ENCODE results near the gene DPF3.
"Not testable (repeated sequence)": the region's sequence is repeated elsewhere in the genome, so short reads cannot be mapped to it uniquely, and the experiment has no call there.

The DPF3 gene

GRCh38 chr14:72756967-72757366 lies 136.9 kb downstream of the DPF3 start:
- no peak for DNase-seq

DNA sequence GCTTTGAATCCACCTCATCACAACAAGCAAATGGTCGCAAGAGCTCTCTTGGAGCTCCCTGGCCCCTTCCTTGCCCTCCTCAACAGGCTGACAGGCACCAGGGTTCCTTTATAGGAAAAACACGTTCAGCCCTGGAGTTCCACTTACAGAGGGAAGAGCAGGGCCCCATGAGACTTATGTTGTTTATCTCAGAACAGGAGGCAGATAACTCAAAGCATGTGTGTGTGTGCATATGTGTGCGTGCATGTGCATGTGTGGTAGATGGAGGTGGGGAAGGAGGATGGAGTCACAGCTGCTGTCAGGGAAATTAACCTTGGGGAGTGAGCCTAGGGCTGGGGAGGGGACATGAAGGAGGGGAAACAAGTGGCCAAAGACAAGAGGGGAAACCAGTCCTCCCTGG lies 138.1 kb downstream of the DPF3 start:
- no peak for DNase-seq

DNA sequence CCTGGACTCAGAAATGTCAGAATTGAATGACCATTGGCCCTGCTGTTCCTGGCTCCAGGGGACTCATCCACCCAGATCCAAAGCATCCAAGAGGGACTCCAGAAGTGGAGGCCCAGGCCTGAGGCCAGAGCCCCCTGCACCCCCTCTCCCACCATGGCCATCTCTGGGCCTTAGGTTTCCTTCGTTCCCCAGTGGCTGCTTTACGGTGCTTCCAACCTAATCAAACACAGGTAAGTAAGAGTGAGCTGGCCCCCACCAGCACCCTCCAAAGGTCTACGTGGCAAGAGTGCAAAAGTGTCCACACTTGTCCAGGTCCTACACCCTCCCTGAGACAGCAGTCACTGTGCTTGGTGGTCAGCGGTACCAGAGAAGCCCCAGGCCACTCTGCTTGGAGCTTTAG lies 139.0 kb downstream of the DPF3 start:
- no peak for DNase-seq

- no peak for DNase-seq
Measured at GRCh38 chr14:72753879-72754400, 140.0 kb downstream of the DPF3 start.

DNA sequence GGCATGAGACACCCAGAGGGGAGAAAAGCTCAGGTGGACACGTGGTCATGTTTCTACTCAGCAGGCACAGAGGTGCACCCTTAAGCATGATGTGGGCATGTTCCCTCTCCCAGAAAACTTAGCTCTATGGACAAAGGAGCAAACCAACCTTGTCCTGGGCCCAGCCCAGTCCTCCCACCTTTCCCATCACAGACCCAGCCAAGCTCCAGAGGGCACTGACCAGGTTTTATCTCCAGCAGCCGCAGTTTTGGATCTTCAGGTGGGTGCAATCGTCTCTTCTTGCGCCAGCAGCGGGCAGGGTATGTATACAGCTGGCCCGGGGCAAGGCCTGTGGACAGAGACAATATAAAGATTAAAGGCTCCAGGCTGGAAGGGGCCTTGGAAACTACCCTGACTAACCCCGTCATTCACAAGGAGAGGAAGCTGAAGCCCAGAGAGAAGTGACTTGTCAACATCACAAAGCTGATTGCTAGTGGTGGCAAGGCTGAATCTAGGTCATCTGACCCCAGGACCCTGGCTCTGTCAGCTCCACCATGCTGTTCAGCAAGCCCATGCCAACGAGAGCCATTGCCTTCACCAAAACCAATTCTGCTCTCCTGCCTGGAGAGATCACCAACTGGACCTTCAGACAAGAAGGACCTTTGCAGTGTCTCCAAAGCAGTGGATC lies 140.7 kb downstream of the DPF3 start:
- DNase-seq = no peak

DNA sequence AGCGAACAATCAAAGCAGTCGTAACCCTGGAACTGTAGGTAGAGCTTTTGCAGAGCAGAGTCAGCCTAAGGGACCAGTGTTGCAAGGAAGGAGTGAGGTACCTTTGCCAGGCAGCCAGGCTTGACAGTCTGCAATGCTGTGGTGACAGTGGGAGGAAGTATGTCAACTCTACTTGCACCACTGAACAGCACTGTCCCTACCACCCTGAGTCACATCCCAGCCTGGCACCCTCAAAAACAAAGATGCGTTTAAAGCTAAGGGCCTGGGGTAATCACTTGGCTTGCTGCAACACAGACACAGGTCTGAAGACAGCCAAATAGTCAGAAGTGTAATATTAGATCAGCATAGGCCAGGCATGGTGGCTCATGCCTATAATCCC lies 141.9 kb downstream of the DPF3 start:
- DNase-seq = peak; percentile 50

- DNase-seq = no peak
Measured at GRCh38 chr14:72751276-72752033, 142.4 kb downstream of the DPF3 start.

DNA sequence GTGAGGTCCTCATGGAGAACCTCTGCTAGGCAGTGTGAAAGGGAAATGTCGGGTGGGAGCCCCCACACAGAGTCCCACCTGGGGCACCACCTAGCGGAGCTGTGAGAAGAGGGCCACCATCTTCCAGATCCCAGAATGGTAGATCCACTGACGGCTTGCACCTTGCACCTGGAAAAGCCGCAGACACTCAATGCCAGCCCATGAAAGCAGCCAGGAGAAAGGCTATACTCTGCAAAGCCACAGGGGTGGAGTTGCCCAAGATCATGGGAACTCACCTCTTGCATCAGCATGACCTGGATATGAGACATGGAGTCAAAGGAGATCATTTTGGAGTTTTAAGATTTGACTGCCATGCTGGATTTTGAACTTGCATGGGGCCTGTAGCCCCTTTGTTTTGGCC lies 145.0 kb downstream of the DPF3 start:
- not testable (repeated sequence) for DNase-seq

GRCh38 chr14:72747652-72748051 lies 146.2 kb downstream of the DPF3 start:
- no peak for DNase-seq

- no peak for DNase-seq
Measured at GRCh38 chr14:72745991-72746980, 147.6 kb downstream of the DPF3 start.

GRCh38 chr14:72745546-72745945 lies 148.4 kb downstream of the DPF3 start:
- no peak for DNase-seq

- no peak for DNase-seq
Measured at GRCh38 chr14:72744416-72745120, 149.3 kb downstream of the DPF3 start.

GRCh38 chr14:72743626-72744025 lies 150.3 kb downstream of the DPF3 start:
- no peak for DNase-seq

- DNase-seq = no peak
Measured at GRCh38 chr14:72742838-72743195, 151.1 kb downstream of the DPF3 start.

DNA sequence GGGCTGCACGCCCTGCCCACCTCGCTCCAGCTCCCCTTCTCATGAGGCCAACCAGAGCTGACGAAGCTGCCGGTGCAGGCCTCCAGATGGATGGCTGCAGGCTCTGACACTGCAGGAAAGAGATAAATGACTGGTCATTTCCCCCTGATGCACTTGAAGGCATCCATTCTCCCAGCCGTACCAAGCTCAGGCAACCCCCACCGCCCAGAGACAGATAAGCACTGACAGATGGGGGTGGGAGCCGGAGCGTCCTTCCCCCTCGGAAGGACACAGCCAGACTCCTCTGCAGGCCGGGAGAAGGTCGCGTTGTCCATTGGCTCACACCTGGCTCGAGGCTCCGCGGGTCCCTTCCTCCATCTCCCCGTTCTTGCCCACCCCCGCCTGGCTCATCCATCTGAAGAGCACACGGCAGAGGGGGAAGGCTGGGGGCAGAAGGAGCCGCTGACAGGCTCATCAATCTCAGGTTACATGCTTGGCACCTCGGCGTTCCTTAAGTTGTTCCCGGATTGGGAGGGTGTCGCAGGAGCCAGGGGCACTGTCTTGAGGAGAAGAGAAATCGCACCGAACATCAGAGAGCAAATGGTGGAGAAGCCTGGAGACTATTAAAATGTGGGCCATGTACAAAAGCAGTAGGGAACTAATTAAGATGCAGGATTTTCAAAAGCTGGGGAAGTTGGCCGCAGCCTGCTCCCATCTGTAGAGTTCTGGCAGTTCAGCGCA lies 151.6 kb downstream of the DPF3 start:
- no peak for DNase-seq

GRCh38 chr14:72741826-72742117 lies 152.1 kb downstream of the DPF3 start:
- DNase-seq = no peak

- DNase-seq = no peak
Measured at GRCh38 chr14:72740966-72741825, 152.7 kb downstream of the DPF3 start.

GRCh38 chr14:72740504-72740961 lies 153.4 kb downstream of the DPF3 start:
- no peak for DNase-seq

DNA sequence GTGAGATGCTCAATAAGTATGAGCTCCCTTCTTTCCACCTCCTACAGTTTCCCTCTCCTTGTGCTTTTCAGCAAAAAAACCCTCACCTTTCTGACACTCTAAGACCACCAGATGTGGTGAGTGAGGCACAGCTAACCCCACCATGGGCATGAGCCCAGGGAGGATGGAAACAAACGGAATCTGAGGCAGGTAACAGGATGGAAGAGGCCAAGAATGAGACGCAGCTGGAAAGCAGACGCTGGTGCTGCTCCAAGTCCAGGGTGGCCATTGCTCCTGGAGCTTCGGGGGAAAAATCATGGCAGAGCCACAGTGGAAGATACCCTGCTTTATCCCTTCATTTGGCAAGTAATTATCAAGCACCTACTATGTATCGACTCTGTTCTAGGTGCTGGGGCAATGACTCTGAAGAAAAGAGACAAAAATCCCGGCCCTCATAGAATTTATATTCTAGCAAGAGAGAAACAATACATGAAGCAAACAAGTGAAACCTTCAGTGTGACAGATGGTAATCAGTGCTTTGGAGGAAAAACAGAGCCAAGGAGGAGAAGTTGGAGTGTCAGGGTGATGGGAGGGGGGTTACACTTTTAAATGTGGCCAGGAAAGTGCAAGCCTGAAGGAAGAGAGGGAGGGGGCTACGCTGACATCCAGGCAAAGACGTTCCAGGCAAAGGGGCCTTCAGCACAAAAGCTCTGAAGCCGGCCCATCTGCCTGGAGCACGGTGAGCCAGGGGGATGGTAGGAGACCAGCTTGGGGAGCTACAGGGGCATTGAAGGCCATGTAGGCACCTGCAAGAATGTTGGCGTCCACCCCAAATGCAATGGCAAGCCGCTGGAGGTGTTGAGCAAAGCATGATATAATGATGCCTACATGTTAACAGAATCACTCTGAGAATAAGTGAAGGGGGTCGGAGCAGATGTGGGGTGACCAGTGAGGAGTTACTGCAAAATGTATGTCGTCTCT lies 154.2 kb downstream of the DPF3 start:
- DNase-seq = no peak

DNA sequence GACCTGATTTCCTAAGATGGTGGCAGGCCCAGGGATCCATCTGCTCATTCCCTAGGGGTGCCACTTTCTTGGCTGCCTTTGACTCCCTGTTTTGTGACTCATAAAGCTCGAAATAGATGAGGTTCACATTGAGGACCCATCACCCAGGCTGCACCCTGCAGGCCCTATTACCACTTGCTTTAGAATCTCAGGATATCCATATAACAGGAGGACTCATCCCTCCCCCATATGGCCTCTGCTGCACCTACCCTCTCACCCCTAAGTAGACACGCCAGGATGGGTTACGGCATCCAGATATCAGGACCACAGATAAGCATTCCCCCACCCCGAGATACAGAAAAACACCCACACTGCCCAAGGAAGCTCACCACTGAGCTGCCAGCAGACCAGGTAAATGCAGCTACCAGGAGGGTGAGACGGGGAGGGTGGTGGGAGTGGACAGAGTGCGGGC lies 155.7 kb downstream of the DPF3 start:
- DNase-seq = no peak

Data from NK-92 treated with Interleukin-12 subunit alpha and Interleukin-12 subunit beta, amount 100 ng/mL, for 24 hours (cell line).